GM10248 (cell line): ENCODE results near the gene MEF2D.

ENCODE experiments used
- CTCF ChIA-PET: fragments of 300-600 bp; sonication (Branson Sonifier 250); formaldehyde crosslinking; extraction: SDS; loops from one replicate; lab custom pipeline; 2021; ENCODE audit warnings: antibody characterized with exemption; lab: Yijun Ruan, JAX
- POLR2A ChIA-PET: fragments of 350-650 bp; sonication (Branson Sonifier 250); formaldehyde crosslinking; extraction: SDS; loops from one replicate; lab custom pipeline; 2020; ENCODE audit warnings: antibody characterized with exemption; lab: Yijun Ruan, JAX
- DNase-seq: peaks from one replicate; pipeline ENCODE4 v3.0.0; 2012; ENCODE audit errors: extremely low spot score
- CTCF ChIP-seq: IDR thresholded peaks from 2 replicates; pipeline ENCODE4 v1.5.1; 2012; ENCODE audit warnings: mild to moderate bottlenecking, low read depth; ENCODE audit errors: extremely low read depth, missing control alignments, control extremely low read depth

The MEF2D gene

DNA sequence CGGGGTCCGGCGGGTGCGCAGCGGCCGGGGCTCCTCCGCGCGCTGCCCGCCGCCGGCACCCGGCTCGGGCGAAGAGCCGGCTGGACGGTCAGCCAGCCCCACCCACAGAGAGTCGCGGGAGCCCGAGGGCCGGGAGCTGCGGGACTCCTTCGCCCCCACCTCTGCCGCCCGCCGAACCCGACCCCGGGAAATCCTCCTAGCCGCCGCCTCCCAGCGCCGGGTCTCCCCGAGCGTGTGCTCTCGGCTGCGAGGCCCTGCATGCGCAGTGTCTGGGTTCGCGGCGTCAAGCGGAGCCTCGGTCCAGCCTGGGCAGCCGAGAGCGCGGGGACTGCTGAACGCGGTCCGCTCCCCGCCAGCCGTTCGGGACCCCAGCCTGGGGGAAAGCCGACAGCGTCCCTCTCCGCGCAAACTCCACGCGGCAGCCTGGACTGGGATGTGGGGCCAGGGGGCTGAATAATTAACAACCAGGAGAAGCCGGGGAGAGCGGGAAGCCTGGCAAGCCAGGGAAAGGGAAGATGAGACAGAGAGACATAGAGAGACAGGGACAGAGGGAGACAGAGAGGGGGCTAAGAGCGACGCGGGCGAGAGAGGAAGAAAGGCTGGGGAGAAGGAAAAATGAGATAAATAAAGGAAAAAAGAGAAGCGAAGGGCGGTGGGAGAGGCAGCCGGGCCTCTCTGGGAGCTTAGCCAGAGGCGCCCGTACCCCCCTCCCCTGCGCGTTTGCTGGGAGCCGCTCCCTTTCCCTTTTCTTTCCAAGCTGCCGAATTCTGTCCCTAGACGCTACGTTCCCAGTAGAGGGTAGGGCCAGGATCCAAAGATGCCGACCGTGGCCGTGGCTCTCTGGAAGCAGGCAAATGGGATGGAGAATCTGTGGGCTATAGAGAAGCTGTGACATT lies 64.2 kb downstream of the MEF2D start:
- ChIA-PET POLR2A (interaction anchor here (0.6 kb wide), 1 partner anchor 65 kb away, joined by 5 read pairs; no protein-coding TSS in a partner anchor), CTCF (interaction anchor here (0.9 to 10.8 kb wide), 9 partner anchors 10 to 172 kb away, joined by 3 to 114 read pairs (median 4); no protein-coding TSS in a partner anchor)
- no peak for DNase-seq
- no peak for TF ChIP-seq CTCF

DNA sequence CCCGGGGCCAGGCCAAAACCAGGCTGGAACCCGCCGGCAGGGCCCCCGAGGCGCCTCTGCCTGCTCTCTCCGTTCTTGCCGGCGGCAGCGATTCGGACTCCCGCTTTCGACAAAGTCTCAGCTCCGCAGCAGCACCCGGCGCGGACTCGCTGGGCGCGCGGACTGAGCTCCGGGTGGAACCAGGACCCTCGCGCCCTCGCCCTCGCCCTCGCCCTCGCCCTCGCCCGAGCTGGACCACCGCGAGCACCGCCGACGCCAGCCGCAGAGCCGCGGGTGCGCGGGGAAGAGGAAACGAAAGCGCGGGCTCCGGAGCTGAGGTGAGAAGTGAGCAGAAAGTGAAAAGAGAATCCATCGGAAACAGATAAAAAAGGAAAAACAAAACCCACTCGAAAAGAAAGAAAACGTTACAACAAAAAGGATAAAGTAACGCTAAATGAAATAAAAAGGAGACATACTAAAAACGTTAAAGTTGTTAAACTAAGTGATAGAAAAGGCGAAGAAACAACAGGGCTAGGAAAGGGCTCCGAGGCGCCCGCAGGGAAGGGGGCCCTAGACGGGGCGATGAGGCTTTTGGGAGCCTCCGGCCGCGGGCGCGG lies 64.9 kb downstream of the MEF2D start:
- ChIA-PET POLR2A (no interaction called here), CTCF (interaction anchor here (0.9 to 10.8 kb wide), 5 partner anchors 10 to 51 kb away, joined by 3 to 114 read pairs (median 15); no protein-coding TSS in a partner anchor)
- peak; percentile 45 for DNase-seq
- no peak for TF ChIP-seq CTCF

GRCh38 chr1:156434989-156435544 lies 65.5 kb downstream of the MEF2D start:
- CTCF ChIA-PET: interaction anchor here (0.9 to 10.8 kb wide), 7 partner anchors 11 to 190 kb away, joined by 3 to 114 read pairs (median 4); partner anchors contain the start of gene RHBG
- DNase-seq: no peak
- TF ChIP-seq CTCF: no peak
- POLR2A ChIA-PET: no interaction called here

GRCh38 chr1:156433602-156434001 lies 67.0 kb downstream of the MEF2D start:
- POLR2A ChIA-PET: interaction anchor here (1.2 to 2.1 kb wide), 2 partner anchors 12 to 13 kb away, joined by 5 read pairs; no protein-coding TSS in a partner anchor
- peak; percentile 66 for DNase-seq
- no peak for TF ChIP-seq CTCF
- CTCF ChIA-PET: interaction anchor here (1.0 to 10.8 kb wide), 7 partner anchors 11 to 191 kb away, joined by 3 to 114 read pairs (median 15); partner anchors contain the start of gene RHBG

- no peak for TF ChIP-seq CTCF
- ChIA-PET POLR2A (interaction anchor here (1.2 to 2.1 kb wide), 2 partner anchors 11 to 13 kb away, joined by 5 read pairs; no protein-coding TSS in a partner anchor), CTCF (interaction anchor here (0.9 to 10.8 kb wide), 8 partner anchors 10 to 336 kb away, joined by 3 to 114 read pairs (median 10); no protein-coding TSS in a partner anchor)
- no peak for DNase-seq
Observed at GRCh38 chr1:156433032-156433431, 67.5 kb downstream of the MEF2D start.

DNA sequence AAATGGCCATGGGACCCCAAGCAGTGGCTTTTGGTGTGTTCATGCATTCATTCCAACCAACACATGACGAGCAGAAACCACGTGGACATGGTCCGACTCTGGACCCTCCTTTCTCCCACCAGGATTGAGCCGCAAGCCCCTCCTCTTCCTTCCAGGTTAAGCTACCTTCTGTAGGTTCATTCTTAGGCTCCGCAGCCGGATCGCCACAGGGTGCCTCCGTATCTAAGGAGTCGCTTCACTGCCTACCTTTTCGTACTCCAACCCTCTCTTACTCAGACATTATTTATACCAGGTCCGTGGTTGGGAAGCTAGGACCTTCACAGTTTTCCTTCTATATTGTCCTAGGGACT lies 67.9 kb downstream of the MEF2D start:
- DNase-seq: no peak
- ChIA-PET POLR2A (interaction anchor here (0.7 to 2.1 kb wide), 2 partner anchors 11 to 13 kb away, joined by 3 to 5 read pairs; no protein-coding TSS in a partner anchor), CTCF (interaction anchor here (0.9 to 10.8 kb wide), 7 partner anchors 13 to 336 kb away, joined by 3 to 114 read pairs (median 3); no protein-coding TSS in a partner anchor)
- TF ChIP-seq CTCF: no peak
